ENCODE measurements around the gene CNTRL.
"Not testable (repeated sequence)": the region's sequence is repeated elsewhere in the genome, so short reads cannot be mapped to it uniquely, and the experiment has no call there.

The CNTRL gene

DNA sequence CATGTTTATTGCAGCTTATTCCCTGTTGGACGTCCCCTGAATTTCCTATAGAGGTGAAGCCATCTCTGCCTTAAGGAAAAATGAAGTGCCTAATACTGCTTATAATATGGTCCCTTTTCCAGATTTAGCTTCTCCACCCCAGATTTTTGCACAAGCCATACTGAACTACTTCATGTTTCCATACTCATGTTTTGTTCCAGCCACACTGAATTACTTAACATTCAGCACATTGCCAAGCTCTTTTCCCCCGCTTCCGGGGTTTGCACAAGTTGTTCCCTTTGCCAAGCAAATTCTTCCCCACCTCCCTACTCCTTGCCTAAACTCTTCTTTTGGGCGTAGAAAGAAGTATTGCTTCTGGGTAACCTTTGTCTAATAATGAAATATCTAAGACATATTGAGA is 1.7 kb upstream of the CNTRL start:
- DNase-seq, result no peak

DNA sequence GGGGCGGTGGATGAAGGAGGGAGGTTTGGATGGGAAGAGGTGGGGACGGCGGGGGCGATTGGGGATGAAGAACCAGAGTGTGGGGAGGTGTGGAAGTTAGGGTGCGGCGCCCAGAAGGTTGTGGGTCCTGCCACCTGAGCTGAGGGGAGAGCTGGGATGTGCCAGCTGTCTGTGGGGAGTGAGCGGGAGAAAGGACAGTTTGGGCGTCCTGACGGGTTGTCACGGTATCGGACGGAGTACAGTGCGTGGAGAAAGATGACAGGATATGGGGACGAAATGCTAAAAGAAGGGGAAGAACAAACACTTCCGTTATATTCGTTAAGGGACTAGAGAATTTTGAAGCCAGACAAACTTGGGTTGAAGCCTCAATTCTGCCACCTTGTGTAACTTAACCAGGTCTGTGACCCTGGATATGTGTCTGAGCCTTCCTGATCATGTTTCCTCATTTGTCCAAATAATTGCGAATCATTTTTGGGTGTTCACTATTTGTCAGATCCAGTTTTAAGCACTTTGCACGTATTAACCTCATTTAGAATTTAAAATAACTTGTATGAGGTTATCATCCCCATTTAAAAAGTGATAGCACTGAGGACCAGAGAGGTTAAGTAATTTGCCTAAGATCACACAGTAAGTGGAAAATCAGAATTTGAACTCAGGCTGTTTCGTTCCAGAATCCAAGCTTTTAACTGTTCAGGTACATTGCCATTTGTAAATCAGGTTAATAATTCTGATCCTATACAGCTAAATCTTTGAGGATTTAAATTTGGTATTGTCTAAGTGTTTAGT is 689 bp downstream of the CNTRL start:
- DNase-seq, result no peak

DNA sequence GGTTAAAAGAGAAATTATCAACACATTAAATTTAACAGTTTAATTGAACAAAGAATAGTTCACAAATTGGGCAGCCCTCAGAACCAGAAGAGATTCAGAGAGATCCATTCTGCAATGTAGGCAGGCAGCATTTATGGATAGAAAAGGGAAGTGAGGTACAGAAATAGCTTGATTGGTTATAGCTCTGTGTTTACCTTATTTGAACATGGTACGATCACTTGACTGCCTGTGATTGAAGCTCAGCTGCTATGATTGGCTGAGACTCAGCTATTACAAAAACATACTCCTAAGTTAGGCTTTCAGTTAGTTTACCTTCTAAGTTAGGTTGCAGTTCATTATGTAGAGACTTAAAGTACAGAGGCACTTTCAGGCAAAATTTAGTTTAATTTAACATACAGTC is 7.3 kb downstream of the CNTRL start:
- DNase-seq, result no peak

DNA sequence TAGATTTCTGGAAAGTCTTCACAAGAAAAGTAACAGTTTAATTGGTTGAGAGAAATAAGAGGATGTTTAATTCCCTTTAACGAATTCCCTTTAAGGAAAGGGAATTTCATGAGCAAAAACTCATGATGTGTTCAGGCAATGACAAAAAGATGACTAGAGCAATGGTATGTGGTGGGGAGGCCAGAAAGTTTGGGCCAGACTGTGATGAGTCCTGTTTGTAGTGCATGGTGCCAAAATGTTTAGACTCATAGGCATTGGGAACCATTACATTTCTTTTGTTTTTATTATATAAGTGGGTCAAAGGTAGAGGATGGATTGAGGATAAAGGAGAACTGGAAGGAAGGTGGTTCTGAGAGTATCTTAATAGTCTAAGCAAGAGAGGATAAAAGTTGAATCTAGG is 10.9 kb downstream of the CNTRL start:
- DNase-seq, result no peak

DNA sequence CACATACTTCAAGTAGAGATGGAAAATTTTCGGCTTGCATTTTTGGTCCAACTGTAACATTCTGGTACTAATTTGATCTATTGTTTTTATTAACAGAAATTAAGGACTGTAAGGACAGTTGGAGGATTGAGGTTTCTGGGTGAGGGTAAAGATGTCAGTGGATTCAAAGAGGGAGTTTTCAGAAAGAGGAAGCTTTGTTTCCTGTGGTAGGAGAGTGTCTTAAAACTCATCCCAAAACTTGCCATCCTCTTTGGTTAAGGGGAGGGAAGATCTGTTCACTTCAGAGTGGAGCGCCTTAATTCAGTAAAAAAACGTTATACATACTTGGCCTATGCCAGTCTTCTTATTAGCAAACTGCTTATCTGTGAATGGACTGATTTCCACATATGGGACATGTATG is 13.8 kb downstream of the CNTRL start:
- no peak for DNase-seq

DNA sequence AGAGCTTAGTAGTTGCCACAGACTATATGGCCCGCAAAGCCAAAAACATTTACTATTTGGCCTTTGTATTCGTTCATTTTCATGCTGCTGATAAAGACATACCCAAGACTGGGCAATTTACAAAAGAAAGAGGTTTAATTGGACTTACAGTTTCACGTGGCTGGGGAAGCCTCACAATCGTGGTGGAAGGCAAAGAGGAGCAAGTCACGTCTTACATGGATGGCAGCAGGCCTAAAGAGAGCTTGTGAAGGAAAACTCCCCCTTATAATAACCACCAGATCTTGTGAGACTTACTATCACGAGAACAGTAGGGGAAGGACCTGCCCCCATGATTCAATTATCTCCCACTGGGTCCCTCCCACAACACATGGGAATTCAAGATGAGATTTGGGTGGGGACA is 16.0 kb downstream of the CNTRL start:
- not testable (repeated sequence) for DNase-seq

DNA sequence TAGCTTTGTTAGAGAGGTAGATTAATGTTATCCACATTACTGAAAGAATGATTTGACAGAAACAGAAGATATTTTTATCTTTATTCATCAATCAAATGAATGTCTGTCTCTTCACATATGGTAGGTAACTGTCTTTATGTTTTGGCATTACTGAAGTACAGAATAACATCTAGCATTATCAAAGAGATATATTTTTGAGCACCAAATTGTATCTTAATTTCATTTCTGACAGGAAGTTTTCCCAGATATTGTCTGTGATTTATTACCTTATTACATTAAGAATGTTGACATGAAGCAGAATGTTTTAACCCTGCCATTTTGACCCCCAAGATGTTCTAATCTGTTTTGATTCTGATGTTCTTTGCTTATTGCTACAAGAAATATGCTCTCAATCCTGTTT is 20.3 kb downstream of the CNTRL start:
- DNase-seq, result no peak

DNA sequence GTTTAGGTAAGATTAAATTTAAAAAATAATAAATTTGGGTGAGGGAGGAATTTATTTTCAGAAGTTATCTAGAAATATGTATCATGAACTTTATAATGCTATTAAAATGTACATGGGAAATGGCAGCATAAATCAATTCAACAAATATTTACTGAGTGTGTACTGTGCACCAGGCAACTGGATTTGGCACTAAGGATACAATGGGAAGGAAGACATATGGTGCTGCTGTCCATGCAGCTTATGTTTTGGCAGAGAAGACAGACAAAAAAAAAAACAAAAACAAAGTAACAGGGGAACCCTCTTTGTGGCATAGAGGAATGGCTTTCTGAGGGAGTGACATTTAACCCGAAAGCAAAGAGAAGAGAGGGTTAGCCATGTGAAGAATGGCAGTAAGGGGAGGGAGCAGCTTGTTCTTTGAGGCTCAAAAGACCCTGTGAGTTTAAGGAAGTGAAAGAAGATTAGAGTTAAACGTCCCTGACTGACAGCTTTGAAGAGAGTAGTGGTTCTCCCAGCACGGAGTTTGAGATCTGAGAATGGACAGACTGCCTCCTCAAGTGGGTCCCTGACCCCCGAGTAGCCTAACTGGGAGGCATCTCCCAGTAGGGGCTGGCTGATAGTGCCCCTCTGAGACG is 23.9 kb downstream of the CNTRL start:
- no peak for DNase-seq

DNA sequence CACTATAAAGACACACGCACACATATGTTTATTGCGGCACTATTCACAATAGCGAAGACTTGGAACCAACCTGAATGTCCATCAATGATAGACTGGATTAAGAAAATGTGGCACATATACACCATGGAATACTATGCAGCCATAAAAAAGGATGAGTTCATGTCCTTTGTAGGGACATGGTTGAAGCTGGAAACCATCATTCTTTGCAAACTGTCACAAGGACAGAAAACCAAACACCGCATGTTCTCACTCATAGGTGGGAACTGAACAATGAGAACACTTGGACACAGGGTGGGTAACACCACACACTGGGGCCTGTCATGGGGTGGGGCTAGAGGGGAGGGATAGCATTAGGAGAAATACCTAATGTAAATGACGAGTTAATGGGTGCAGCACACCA is 29.3 kb downstream of the CNTRL start:
- DNase-seq, result not testable (repeated sequence)

DNA sequence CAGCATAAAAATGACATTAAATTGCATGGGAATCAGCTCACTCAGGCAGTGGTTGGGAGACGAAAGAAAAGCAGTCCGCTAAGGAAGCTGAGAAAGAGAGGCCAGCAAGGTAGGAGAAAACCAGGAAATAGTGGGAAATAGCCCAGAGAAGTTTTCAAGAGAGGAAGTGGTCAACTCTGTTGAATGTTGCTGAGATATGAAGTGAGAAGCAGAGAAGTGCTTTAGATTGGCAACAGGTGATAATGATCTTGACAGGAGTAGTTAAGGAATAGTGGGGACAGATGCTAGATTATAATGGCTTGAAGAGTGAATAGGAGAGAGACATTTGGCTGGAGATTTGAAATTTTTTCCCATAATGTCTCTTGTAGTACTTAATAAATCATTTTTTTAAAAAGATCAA is 30.8 kb downstream of the CNTRL start:
- DNase-seq, result no peak

DNA sequence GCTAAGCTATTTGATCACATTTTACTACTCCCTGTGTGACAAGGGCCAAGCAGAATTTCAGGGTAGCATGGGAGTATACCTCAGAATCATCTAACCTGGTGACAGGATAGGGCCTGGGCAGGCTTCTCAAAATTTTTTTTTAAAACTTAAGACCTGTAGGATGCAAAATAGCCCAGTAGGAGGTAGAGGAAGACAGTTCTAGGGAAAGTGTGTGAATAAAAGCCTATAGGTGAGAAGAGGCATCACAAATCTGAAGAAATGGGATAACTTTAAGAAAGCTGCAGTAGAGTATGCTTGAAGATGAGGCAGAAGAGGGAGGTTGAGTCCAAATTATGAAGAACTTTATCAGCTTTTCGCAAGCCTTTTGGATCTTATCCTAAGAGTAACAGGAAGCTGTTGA is 32.3 kb downstream of the CNTRL start:
- DNase-seq, result no peak

DNA sequence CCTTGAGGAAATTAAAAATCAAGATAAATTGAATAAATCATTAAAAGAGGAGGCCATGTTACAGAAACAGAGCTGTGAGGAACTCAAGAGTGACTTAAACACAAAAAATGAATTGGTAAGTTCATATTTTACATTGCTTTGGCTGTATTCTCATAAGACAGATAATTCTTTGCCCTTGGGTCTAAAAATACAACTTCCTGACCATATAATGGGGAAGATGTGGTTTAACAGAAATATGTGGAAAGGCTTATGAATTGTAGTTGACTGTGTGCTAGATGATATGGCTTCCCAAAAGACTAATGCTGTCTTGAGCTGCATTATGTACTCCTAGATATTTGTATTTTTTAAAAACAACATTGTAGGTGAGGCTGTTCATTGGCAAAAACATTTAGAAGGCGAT is 33.1 kb downstream of the CNTRL start:
- no peak for DNase-seq

DNA sequence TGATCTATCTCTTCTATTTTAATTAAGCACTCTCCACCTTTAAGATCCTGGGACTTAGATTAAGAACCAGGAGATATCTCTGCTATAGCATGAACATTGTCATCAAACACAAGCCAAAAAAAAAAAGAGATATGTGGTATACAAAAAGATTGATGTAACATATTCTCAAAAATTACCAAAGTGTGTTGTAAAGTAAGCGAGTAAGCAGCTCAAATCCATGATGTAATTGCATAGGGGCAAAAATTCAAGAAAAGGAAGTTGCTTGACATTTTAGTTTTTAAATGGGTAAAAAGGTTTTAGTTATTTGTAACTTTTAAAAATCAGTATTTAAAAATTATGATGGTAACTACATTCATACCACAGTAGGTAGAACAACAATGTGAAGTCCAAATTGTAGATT is 40.7 kb downstream of the CNTRL start:
- no peak for DNase-seq

DNA sequence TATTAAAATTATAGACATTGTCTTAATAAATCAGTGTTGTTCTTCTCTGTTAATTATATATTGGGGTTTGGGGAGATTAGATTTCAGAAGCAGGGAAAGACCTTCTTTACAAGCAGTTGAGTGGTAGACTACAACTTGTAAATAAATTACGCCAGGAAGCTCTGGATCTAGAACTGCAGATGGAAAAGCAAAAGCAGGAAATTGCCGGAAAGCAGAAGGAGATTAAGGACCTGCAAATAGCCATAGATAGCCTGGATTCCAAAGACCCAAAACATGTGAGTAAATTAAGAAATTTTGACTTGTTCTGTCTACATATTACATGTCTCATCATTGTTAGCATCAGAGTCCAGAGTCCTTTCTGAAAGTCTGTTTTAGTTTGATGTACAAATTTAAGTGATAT is 43.5 kb downstream of the CNTRL start:
- no peak for DNase-seq

DNA sequence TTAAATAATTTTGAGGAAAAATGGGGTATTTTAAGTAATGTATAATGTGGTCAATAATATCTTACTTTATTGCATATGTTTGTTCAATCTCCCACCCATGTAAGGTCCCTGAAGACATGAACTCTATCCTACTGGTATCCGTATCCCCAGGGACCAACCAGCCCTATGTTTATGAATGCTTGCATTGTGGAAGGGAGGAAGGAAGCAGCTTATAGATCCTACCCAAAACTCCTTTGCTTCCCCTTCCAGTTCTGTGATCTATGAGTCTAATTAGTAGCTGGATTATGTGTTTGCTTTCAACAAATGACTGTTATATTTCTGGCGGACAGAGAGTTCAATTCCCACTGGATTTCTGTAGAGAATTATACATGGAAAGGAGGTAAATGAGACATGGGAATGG is 45.6 kb downstream of the CNTRL start:
- DNase-seq, result no peak

DNA sequence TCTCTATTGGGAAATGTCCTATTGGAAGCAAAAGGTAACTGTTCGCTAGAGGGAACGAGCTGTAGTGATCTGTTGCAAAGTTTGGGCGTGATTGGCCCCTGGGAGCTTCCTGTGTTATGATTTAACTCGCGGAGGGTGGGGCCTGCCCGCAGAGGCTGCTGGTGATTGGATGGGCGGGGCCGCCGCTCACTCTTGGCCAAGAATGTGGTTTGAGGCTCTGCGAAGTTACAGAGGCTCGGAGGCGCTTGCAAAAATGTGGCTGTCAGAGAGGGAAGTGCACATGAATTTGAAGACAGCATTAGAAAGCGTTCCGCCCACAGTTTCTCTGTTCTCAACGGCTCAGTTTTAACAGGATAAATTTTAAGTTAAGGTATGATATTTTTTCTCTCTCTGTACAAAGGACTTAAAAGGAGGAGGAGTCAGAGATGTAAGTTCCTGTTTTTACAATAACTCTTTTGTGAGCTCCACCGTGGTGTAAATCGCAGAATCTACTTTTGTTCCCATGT is 46.9 kb downstream of the CNTRL start:
- DNase-seq, result peak; percentile 89

DNA sequence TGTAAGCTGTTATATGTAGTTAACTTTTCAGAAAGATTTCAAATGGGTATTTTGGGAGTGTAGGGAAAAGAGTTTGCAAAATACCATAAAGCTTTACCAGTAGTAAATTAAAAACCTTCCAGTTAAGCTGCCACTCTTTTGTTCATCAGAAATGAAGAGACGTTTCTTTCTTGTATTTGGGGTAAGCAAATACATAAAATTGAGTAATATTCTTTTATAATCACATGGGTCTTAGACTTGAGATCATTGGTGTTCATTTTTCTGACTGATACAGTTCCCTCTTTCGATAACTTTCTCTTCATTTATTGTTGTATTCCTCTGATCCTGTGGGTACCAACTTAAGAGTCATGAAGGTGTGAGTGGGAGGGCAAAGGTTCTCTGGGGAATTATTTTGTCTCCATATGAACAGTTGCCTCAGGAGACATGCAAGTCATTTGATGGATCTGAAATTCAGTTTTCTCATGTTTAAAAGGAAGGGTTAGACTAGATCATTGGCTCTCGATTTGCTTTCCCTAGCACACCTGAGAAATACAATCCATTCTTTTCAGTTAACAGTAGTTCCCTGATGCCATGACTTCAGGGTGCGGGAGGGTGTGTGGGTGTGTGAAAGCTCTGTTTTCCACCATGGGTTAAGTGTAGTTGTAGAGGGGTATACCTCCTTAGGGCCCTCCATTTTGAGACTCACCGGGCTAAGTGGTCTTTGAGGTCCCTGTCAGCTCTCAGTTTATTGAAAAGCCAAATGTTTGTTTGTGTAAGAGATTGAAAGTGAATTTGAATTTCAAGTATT is 47.7 kb downstream of the CNTRL start:
- DNase-seq, result peak; percentile 15

DNA sequence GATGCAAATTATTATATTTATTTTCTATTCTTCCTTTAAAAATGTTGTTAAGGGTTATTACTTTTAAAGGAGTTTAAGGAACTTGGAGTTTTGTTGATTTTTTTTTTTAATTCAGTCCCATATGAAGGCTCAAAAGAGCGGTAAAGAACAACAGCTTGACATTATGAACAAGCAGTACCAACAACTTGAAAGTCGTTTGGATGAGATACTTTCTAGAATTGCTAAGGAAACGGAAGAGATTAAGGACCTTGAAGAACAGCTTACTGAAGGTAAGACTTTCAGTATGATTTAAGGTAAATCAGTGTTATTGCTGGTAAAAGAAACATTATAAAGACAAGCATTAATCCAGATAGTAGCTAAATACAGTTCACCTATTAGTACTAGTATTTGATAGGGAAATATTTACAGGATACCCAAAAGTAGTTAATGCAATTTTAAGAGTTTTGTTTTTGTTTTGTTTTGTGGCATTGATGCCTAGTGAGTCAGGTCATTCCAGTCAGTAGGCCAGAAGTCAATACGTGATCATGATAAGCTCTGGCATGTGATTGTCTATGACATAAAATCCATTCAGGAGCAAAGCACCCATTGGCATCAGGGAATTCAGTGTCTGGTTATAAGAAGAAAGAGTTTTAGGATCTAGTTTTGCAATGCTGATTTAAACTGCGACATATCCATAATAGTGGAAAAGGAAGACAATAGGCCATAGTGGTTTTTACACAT is 49.2 kb downstream of the CNTRL start:
- no peak for DNase-seq

DNA sequence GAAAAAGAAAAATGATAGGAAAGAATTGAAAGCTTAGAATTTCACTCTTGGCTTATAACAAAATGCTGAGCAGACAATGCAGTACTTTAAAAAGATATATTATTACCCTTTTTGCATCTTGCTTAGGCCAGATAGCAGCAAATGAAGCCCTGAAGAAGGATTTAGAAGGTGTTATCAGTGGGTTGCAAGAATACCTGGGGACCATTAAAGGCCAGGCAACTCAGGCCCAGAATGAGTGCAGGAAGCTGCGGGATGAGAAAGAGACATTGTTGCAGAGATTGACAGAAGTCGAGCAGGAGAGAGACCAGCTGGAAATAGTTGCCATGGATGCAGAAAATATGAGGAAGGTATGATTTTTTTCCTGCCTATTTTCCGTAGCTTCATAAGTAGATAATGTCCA is 50.8 kb downstream of the CNTRL start:
- DNase-seq, result no peak

DNA sequence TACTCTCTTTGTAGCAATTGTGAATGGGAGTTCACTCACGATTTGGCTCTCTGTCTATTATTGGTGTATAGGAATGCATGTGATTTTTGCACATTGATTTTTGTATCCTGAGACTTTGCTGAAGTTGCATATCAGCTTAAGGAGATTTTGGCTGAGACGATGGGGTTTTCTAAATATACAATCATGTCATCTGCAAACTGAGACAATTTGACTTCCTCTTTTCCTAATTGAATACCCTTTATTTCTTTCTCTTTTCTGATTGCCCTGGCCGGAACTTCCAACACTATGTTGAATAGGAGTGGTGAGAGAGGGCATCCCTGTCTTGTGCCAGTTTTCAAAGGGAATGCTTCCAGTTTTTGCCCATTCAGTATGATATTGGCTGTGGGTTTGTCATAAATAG is 54.6 kb downstream of the CNTRL start:
- not testable (repeated sequence) for DNase-seq

DNA sequence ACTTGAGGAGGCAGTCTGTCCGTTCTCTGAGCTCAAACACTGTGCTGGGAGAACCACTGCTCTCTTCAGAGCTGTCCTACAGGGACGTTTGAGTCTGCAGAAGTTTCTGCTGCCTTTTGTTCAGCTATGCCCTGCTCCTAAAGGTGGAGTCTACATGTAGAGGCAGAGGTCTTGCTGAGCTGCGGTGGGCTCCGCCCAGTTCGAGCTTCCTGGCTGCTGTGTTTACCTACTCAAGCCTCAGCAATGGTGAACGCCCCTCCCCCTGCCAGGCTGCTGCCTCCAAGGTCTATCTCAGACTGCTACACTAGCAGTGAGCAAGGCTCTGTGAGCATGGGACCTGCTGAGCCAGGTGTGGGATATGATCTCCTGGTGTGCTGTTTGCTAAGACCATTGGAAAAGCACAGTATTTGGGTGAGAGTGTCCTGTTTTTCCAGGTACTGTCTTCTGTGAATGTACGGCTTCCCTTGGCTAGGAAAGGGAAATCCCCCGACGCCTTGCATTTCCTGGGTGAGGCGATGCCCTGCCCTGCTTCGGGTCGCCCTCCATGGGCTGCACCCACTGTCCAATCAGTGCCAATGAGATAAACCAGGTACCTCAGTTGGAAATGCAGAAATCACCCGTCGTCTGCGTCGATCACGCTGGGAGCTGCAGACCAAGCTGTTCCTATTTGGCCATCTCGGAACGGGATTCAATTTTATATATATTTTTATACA is 58.5 kb downstream of the CNTRL start:
- DNase-seq, result peak; percentile 31

DNA sequence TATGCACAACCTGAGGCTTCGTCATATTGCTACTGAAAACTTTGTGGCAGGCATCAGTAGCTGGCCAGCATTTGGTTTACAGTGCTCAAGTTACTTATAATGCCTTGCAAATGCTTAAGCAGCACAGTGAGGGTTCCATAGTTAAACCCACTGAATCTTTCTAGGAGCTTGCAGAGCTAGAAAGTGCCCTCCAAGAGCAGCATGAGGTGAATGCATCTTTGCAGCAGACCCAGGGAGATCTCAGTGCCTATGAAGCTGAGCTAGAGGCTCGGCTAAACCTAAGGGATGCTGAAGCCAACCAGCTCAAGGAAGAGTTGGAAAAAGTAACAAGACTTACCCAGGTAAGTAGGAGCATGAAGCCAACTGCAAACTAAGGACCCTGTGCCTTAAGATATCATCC is 60.9 kb downstream of the CNTRL start:
- no peak for DNase-seq

DNA sequence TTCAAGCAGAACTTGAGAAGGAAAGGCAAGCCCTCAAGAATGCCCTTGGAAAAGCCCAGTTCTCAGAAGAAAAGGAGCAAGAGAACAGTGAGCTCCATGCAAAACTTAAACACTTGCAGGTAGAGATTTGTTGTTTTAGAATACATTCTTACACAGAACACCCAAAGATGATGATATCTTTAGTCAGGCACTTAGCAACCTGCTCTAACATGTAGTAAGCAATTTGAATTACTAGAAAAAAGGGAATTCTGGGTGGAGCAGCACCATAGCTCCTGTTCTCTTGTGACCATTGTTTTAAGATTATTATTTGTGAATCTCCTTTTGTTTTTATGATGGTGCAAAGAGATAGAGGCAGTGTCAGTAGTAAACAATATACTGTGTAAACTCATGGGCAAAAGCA is 63.8 kb downstream of the CNTRL start:
- DNase-seq, result no peak
